GM21390 (cell line): ENCODE data around the gene TGM6.

Experiments used
- ATAC-seq: cut with Tn5 transposase; IDR thresholded peaks from one replicate; pipeline ENCODE4 v1.9.1; 2021; ENCODE audit not compliant: unreplicated experiment

The TGM6 gene

GRCh38 chr20:2480381-2480780 is 99.7 kb downstream of the TGM6 start:
- no peak for ATAC-seq
